Measurements from ENCODE around the gene SCAPER. TPM values are rescaled to one million over a fixed set of nuclear protein-coding genes. Genes with fewer than 3 reads are reported as not detected.

The SCAPER gene
- total RNA-seq, 3 donors from 2014 or later, result 15.8 to 33.1 (median 33.0) TPM

DNA sequence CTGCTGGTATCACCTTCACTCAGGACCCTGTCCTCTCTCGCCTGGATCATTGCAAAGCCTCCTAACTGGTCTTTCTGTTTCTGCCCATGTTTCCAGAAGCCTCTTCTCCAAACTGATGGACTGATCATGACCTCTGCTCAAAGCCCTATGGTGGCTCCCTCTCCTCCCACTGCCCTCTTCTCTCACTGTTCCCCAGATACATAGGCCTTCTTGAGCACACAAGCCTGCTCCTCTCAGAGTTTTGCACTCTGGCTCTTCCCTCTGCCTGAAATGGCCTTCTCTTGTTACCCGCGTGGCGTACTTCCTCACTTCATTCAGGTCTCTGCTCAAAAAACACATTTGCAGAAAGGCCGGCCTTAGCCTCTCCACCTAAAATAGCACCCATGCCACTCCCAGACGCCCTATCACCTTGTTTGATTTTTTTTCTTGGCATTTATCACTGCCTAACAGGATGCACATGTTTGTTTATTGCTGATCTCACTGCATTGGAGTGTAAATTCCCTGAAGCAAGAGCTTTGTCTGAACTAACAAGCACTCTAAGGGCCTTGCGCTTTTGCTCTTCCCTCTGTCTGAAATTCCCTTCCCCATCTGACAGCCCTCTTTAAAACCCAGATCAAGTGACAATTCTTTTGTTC is 592.5 kb downstream of the SCAPER start:
- ATAC-seq (no peak), DNase-seq (peak in 1 of 3 donors; percentile 15)
- Histone ChIP-seq H3K36me3 (ENCODE audit: low read depth) (no peaks in the 10 kb centered on the region), H3K4me3 (no peak overlapping the region), H3K9me3 (no peaks in the 10 kb centered on the region), H3K4me1 (ENCODE audit: low read depth) (peaks cover 21% of the 10 kb centered on the region)
- intact Hi-C loops (cut with DNase I, micrococcal nuclease), result no loop called here
- TF ChIP-seq, protein P1, sequence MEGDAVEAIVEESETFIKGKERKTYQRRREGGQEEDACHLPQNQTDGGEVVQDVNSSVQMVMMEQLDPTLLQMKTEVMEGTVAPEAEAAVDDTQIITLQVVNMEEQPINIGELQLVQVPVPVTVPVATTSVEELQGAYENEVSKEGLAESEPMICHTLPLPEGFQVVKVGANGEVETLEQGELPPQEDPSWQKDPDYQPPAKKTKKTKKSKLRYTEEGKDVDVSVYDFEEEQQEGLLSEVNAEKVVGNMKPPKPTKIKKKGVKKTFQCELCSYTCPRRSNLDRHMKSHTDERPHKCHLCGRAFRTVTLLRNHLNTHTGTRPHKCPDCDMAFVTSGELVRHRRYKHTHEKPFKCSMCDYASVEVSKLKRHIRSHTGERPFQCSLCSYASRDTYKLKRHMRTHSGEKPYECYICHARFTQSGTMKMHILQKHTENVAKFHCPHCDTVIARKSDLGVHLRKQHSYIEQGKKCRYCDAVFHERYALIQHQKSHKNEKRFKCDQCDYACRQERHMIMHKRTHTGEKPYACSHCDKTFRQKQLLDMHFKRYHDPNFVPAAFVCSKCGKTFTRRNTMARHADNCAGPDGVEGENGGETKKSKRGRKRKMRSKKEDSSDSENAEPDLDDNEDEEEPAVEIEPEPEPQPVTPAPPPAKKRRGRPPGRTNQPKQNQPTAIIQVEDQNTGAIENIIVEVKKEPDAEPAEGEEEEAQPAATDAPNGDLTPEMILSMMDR (IDR thresholded peaks at IDR 0.05), result no peak

DNA sequence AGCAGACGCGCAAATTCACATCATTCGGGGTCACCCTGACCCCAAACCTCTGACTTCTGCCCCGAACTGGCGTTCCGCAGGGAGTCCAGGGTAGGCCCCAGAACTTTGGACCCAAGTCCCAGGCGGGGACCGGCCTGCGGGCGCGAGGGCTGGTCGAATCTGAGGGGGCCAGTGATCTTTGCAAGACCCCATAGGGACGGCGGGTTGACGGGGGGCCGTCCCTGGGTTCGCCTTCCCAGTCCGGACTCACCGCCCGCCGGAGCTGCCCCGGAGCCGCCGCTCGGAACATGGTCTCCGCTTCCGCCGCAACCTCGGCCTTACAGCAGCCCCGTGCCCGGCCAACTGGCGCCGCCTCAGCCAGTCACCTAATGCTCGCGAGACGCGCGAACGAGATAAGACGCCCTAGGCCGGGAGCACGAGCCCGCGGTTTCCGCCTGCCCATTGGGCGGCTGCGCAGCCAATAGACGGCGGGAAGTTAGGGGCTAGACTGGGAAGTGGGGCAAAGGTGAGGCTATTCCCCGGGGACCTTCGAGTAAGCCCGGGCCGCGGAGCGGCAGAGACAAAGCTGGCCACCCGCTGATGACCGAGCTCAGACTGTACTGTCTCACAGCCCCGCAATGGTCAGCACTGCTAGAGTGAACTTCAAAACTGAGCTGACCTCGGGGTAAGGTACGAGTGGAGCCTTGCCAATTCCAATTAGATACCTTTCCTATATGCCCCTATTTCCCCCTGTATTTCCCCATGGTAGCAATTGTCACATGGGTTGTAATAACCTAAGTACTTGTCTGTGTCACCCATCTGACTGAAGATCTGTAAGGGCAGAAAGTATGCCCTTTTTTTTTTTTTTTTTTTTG is 593.8 kb downstream of the SCAPER start, which contains the start of gene ETFA:
Gene ETFA (minus strand): TSS at position 370 of the 854 bp plus-strand sequence. CDS start 81 bp downstream, at position 289.
- peaks cover 21% of the 10 kb centered on the region for H3K4me1 ChIP-seq (ENCODE audit: low read depth)
- peak; percentile 98 to 99 (median 99) for DNase-seq
- no peaks in the 10 kb centered on the region for H3K36me3 ChIP-seq (ENCODE audit: low read depth)
- TF ChIP-seq, protein P1 (IDR thresholded peaks at IDR 0.05), result no peak
- no peaks in the 10 kb centered on the region for H3K9me3 ChIP-seq
- intact Hi-C loops (cut with DNase I, micrococcal nuclease), result no loop called here
- H3K4me3 ChIP-seq, result peak within 1 kb of the TSS; percentile 66
- peak; percentile 99 for ATAC-seq

DNA sequence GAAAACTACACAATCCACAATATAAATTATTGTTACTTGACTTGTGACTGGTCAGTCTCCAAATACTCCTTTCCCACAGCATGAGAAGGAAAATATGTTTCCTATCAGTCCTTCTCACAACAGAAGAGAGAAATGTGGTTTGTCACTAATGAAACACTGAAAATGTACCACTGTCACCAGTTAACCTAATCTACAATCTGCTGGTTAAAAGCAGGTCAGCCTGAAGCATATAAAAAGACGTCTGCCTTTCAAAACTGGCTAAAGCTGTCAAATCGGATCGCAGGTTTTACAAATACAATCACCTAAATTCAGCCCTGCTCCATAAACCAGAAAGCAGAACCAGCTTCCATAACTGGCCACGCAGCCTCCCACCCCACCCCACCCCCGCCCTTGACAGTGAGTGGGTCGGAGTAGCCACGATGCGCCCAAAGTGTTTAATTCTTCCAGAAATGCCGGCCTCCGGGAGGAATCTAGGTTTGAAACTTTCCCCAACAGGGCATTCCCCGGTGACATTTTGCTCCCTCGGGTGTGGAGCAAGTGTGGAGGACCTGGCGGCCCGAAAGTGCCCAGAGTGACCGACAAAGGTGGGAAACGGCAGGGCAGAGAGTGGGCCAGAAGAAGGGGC is 594.6 kb downstream of the SCAPER start:
- Histone ChIP-seq H3K36me3 (ENCODE audit: low read depth) (no peaks in the 10 kb centered on the region), H3K4me1 (ENCODE audit: low read depth) (peaks cover 21% of the 10 kb centered on the region), H3K9me3 (no peaks in the 10 kb centered on the region), H3K4me3 (peak overlapping the region; percentile 66)
- DNase-seq (no peak), ATAC-seq (peak; percentile 35)
- intact Hi-C loops (cut with DNase I, micrococcal nuclease), result no loop called here
- TF ChIP-seq, protein P1 (IDR thresholded peaks at IDR 0.05), result no peak

DNA sequence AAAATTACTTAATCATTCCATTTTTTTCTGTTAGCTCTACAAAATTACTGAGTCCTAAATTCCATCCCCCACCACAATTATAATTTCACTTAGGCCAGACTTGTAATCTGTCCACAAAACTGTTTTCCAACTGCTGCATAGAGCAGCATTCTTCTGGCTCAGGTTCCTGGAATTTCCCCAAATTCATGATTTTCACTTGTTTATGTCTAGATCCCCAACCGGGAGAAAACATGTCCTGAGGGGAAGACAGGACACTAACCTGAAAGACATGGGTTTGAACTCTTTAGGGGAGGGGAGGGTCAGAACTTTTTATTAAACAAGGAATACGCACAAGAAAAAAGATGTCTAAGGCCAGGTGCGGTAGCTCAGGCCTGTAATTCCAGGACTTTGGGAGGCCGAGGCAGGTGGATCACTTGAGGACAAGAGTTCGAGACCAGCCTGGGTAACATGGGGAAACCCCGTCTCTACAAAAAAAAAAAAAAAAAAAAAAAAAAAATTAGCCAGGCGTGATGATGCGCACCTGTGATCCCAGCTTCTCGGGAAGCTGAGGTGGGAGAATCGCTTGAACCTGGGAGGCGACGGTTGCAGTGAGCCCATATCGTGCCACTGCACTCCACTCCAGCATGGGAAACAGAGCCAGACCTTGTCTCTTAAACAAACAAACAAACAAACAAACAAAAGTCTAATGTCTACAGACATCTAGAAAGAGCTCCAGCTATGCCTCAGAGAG is 595.4 kb downstream of the SCAPER start:
- intact Hi-C loops (cut with DNase I, micrococcal nuclease), result no loop called here
- Histone ChIP-seq H3K36me3 (ENCODE audit: low read depth) (no peaks in the 10 kb centered on the region), H3K9me3 (no peaks in the 10 kb centered on the region), H3K4me1 (ENCODE audit: low read depth) (peaks cover 21% of the 10 kb centered on the region), H3K4me3 (no peak overlapping the region)
- TF ChIP-seq, protein P1 (IDR thresholded peaks at IDR 0.05), result no peak
- no peak for ATAC-seq
- DNase-seq, result no peak

DNA sequence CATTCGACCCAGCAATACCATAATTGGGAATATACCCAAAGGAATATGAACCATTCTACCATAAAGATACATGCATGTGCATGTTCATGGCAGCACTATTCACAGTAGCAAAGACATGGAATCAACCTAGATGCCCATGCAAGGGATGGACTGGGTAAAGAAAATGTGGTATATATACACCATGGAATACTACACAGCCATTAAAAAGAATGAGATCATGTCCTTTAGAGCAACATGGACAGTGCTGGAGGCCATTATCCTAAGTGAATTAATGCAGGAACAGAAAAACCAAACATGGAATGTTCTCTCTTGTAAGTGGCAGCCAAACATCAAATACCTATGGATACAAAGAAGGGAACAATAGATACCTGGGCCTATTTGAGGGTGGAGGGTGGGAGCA is 601.2 kb downstream of the SCAPER start:
- ATAC-seq (no peak), DNase-seq (no peak)
- TF ChIP-seq, protein P1 (IDR thresholded peaks at IDR 0.05), result no peak
- Histone ChIP-seq H3K36me3 (ENCODE audit: low read depth) (no peaks in the 10 kb centered on the region), H3K4me1 (ENCODE audit: low read depth) (no peaks in the 10 kb centered on the region), H3K9me3 (no peaks in the 10 kb centered on the region), H3K4me3 (no peak overlapping the region)
- intact Hi-C loops (cut with DNase I, micrococcal nuclease), result no loop called here
